Breast epithelium (tissue), 3 donors: ENCODE data around the gene MMP7.

Source experiments
- CTCF ChIP-seq, 3 donors: fragments of 450-650 bp; IDR thresholded peaks; one replicate each; pipeline ENCODE4 v1.5.1; 2016 to 2017; ENCODE audit warnings: antibody characterized with exemption in 3 of 3, mild to moderate bottlenecking in 3 of 3, moderate library complexity in 3 of 3
- POLR2A ChIP-seq: fragments of 450-650 bp; IDR thresholded peaks from one replicate; pipeline ENCODE4 v1.6.1; 2016; ENCODE audit warnings: antibody characterized with exemption, mild to moderate bottlenecking, moderate library complexity
- POLR2AphosphoS5 ChIP-seq, 3 donors: sonication (generic); formaldehyde crosslinking; IDR thresholded peaks; one replicate each; pipeline ENCODE4 v1.6.1; 2017; ENCODE audit warnings: antibody characterized with exemption in 3 of 3

GRCh38 chr11:102493524-102493923 lies 37.0 kb downstream of the MMP7 start:
- TF ChIP-seq CTCF (IDR thresholded peaks at IDR 0.05): no peak
- TF ChIP-seq POLR2AphosphoS5 (IDR thresholded peaks at IDR 0.05): no peak
- no peak for TF ChIP-seq POLR2A
